HG03457 (cell line): ENCODE results near the gene CDH13.

Experiments
- ATAC-seq: cut with Tn5 transposase; IDR thresholded peaks from one replicate; pipeline ENCODE4 v1.9.1; 2021; ENCODE audit warnings: moderate number of reproducible peaks; ENCODE audit not compliant: unreplicated experiment

CDH13 gene

DNA sequence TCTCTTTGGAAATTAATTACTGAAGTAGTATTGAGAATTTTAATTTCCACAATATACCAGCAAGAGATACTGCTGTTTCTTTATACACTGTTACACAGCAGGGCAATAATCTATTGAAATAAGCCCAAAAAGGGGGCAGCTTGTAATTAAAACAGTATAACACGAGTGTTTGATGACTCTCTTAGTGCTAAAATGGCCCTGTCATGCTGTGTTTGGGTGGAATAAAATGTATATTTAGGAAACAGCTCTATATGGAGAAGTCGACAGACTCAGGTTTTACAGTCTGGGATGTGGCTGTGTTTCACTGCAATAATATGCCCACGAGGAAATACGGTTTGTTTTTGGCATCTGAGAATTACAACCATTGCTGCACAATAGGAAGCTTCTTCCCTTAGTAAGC, 643.3 kb downstream of the CDH13 start:
- no peak for ATAC-seq

DNA sequence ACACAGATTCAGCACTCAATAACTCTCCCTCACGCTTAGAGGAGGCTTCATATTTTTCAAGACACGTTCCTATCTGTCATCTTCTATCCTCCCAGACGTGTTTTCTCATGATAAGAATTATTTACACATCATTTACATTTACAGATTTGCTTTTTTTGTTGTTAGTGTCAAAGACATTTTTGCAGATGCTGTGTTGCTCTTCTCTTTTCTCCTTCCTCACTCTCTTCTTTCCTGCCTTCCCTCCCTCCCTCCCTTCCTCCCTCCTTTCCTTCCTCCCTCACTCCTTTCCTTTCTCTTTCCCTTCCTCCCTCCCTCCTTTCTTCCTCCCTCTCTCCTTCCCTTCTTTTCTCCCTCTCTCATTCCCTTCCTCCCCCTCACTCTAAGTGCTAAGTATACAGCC, 643.9 kb downstream of the CDH13 start:
- ATAC-seq, result no peak

DNA sequence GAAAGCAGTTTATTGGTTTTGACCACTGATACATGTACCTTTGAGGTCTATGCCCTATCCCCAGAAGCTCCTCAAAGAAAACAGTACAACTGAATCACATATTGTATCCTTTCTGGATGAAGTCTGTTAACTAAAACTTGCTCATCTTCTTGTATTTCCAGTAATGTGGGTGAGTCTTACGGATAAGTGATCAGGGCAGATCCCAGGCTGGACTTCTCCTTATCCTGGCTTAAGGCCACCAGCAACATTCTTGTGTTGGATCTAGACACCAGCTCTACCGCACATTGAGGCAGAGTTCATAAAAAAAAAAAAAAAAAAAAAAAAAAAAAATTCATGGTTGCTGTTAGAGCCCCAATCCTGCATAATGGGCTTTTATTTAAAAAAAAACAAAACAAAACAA, 644.4 kb downstream of the CDH13 start:
- ATAC-seq, result no peak

DNA sequence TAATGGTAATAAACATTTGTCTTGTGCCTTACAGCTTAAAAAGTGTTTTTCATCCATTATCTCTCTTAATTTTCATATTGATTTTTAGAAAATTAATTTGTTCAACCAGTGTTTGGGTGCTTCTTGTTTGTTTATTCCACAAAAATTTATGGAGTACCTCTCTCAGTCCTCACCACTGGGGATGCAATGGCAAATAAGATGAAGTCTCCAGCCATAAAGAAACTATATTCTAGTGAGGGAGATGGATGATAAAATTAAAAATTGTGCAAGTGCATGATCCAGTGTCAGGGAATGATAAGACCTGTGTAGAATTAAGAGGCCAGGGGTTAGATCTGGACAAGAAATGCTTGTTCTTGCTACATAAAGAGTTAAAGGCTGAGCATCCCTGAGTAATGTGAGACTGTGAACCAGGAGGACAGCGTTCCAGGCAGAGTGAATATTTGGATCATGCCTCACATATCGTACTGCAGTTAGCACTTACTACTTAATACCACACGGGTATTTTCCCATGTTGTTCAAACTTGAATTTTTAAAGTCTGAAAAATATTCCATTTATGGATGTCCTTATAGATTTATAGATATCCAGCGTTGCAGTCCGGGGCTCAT, 645.3 kb downstream of the CDH13 start:
- no peak for ATAC-seq

DNA sequence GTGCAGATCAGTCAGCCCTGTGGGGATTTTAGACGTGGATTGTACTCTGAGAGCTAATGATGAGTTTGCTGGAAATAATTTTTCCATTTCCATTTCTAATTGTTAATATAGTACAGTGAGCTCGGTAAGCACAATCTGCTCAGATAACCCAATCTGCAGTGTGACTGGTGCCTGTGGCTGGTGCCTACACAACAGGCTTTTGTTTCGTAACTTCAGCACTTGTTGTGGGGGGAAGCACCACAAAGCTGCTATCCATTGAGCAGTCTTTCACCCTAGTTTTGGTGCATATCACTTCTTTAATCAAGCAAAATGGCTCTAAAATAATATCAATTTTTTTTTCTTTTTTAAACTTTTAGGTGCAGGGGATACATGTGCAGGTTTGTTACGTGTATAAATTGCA, 646.1 kb downstream of the CDH13 start:
- no peak for ATAC-seq

DNA sequence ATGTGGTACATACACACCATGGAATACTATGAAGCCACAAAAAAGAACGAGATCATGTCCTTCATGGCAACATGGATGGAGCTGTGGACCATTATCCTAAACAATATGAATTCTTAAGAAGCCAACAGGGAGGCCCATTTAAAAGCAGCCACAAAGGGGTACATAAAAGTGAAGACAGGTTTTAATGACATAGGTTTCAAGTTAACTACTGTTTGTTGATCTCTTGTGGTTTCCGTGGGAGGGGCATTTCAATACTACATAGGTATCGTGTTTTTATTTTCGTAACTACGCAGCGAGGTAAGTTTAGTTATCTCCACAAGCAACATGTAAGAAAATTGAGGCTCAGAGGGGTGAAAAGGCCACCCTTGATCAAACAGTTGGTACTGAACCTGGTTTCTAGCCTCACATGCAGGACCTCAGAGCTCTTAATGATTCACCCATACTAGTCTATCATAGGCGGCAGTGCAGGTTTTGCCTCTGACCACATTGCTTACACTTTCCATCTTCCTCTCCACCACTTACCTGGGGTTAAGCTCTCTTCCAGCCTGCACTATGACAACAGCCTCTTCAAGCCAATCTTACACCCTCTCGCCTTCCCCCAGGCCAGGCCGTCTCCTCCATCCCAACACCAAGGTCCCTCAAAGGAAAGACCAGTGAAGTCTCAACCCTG, 646.9 kb downstream of the CDH13 start:
- ATAC-seq, result no peak

DNA sequence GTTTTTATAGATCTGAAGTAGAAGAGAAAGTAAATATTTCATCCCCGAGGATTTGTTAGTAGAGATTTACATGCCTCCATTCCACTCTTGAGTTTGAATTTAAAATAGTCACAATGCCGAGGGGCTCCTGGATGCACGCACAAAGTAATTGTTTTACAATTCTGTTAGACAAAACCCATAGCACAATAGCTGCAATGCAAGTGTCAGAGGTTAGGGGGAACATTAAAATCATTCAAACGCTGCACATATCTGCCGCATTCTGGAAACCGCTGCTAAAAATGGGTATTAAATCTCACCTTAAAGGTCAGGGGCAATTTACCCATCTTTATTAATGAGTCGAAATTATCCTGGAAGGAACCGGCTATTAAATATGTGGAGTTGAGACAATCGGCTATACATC, 652.5 kb downstream of the CDH13 start:
- no peak for ATAC-seq

DNA sequence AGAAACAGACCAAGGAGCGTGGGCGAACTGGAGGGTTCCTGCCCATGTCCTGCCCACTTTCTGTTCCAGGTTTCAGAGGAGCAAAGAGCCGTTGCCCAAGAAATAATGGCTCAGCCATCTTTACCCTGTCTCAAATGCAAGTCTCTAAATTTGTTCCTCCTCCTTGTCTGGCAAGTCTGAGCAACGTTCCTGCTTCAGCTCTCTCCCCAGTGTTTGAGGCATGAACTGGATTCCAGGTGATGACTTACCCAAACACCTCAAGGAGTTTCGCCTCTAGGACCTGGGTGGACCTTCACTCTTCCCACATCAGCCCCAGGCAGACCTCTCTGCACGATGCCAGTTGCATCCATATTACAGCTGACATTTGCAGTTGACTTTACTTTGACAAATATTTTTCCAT, 659.2 kb downstream of the CDH13 start:
- ATAC-seq, result no peak

DNA sequence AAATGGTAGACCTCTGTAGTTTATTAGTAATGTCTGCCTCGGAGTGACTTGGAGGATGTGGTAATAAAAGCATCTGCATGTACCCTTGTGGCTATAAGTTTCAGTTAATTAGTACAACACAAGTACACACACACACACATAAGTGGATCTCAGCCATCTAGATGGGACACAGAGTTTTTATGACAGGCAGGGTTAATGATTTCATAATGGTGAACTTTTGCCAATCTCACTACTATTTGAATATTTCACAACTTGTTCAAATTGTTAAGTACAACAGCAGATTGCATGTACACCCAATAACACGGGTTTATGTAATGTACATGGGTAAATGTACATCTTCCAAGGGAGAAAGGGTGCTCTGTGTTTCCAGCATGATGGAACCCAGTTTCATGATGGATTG, 669.7 kb downstream of the CDH13 start:
- no peak for ATAC-seq

DNA sequence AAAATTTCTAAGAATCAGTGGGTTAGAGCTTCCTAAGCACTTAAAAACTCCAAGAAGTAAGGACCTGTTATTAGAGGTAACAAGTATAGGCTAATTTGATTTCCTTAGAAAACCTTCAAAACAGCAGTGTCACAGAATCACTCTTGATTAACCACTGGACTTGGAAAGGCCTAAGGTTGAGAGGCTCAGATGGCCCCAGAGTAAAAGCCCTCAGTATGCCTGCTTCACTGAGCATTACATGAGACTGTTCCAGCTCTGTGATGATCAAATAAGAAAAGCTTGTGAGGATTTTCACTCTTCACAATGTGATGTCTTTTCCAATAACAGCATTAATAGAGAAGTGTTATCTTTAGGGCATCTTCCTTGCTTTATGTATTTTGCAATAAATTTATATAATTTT, 671.8 kb downstream of the CDH13 start:
- no peak for ATAC-seq

DNA sequence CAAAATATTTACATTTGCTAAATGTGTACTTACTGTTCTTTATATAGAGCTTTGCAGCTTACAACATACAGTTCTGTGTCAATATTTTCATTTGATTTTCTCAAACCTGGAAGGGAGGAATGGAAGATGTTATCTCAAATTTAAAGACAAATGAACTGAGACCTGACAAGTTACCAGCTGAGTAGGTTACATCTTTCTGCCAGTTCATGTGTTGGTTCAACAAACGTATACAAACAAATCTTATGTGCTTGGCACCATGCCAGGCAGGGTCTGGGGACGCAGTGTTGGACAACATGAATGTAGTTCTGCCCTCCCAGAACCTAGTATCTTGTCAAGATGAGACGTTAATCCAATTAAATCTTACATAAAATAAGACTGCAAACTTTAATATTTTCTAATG, 673.6 kb downstream of the CDH13 start:
- ATAC-seq, result no peak

DNA sequence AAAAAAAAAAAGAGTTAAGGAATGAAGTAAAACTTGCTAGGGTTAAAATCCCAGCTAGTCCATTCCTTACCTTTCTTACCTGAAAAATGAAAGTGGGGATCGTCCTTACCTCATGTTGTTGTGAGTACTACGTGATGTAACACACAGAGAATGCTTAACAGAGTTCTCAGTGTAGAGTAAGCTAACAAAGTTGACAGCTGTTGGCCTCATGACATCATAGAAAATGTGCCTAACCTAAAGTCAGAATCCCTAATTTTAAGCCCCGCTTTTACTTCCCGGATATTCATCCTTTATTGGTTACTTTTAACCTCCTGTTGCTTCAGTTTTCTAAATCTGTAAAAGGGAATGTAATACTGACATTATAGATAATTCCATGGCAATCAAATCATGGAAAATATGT, 675.2 kb downstream of the CDH13 start:
- ATAC-seq, result no peak

DNA sequence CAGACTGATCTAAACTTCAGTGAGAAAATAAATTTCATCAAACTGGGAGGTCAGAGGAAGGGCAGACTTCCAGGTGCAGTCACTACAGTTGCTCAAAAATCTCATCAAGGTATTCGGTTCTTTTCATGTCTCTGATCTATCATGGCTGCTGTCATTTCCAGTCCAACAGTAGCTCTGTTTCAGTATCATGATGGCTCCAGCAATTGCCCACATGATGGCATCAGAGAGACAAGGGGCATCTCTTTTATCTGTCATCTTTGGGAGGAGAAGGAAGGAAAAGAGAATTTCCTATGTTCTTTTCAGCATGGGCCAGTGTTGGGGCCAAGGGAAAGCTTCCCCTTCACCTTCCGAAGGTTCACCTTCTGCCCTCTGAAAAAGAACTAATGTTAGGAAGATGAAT, 676.1 kb downstream of the CDH13 start:
- no peak for ATAC-seq

DNA sequence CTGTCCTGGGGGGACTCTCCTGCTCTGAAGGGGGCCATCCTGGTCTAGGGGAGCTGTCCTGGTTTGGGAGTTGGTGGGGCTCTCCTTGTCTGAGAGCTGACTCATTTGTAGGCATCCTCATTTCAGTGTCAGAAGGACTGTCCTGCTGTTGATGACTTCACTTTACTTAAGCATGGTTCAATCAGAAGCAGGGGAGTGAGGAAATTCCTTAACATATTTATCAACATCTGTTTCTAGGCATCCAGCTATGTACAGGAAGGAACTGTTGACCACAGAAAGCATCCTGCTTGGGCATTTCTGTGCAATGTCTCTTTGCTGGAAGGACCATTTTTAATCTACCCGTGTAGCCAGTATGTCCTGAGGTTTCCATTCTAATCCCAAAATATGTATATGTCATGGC, 678.3 kb downstream of the CDH13 start:
- ATAC-seq, result no peak

DNA sequence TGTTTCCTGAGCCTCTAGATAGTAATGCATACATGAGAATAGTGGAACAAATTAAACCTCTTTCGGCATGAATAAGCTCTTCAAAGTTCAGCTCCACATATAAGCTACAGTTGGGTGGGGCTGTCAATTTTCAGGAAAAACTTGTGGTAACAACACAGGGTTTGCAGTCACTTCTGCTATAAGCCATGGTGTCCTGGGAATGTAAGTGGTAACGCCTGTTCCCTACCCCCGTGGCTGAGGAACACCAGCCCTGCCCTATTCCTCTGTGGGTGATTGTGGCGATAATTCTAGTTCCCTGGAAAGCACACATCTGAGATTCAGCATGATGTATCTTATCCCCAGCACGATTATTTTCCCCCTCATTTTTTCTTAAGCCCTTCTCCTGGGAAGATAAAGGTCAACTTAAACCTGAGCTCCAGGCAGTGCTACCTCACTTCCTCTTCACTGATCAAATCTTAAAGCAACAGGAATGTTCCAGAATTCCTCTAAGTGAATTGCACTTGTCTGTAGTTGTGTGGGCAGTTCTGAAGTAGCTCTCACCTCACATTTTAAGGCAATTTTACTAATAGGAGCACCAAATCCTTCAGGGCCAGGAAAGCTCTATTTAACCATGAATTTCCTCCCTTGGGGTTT, 680.3 kb downstream of the CDH13 start:
- no peak for ATAC-seq

DNA sequence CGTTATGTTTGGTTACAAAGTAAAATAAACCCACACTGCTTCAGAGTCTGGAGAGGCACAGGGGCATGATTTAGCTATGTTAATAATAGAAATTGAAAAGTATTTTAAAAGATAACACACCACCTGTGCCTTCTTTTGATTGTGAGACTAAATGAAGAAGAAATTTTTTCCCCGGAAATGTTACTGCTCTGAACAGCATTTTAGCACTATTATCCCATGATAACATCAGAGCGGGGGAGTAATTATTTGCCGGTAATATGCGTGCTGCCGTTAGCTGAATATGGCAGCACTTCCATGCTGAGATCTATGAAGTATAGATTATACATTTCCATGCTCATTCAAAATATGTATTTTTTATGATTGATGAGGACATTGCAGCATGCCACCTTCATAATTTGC, 680.8 kb downstream of the CDH13 start:
- no peak for ATAC-seq

DNA sequence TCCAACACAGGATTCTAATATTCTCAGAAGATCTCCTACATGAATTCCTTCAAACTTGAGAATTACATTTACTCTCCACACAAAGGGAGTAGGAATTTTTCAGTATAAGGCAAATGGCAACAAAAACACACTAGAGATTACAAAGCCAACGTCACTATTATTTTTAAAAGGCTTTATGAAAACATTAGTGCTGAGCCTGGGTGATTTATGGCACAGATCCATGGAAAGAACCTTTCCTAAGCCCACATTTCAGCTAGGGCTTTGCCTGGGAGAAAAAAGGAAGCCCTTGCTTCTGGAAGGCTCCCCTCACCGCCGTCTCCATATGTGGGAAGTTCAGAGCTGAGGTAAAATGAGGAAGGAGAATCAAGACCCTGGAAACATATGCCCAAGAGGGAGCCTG, 681.6 kb downstream of the CDH13 start:
- no peak for ATAC-seq

DNA sequence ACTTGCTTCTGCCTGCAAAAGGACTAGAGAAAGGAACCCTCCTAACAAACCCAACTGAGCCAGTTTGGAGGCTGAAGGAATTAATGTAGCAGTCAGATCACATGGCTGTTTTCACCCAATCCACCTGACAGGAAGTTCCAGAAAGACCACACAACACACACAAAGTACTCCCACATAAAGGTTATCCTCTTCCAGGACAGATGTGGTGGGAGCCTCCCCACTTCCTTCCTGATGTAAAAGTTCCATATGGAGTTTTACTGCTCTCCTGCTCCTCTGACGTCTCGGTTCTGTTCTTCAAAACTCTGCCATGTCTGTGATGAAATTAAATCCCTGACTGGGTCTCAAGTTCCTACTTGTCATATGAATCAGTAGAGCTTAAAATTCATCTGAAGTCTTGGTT, 684.0 kb downstream of the CDH13 start:
- no peak for ATAC-seq

DNA sequence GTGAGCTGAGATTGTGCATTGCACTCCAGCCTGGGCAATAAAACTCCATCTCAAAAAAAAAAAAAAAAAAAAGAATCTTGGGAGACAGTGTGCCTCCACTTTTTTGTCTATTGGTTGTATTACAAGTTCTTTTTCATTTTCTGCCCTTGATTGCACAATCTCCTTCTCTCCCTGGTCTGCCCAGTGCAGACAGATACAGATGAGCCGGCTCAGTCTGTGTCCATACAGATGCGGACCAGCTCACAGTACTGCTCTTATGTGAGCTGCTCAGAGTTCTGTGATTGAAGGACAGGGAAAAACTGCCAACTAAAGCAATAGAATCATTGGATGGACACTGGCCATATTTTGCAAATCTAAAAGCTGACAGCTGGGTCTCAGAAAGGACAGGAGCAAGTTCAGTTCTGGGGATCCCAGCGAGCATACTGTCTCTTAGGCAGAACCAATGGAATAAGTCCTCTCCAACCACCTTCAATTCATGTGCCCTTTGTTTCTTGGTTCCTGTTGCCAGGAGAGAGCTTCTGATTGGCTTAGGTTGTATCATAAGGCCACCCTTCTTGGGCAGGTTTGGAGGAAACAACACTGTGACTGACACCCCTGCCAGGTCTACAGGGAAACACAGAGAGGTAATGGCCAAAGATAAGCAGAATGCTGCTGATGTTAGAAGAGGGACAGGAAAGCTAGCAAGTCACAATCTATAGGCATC, 685.4 kb downstream of the CDH13 start:
- ATAC-seq, result no peak

DNA sequence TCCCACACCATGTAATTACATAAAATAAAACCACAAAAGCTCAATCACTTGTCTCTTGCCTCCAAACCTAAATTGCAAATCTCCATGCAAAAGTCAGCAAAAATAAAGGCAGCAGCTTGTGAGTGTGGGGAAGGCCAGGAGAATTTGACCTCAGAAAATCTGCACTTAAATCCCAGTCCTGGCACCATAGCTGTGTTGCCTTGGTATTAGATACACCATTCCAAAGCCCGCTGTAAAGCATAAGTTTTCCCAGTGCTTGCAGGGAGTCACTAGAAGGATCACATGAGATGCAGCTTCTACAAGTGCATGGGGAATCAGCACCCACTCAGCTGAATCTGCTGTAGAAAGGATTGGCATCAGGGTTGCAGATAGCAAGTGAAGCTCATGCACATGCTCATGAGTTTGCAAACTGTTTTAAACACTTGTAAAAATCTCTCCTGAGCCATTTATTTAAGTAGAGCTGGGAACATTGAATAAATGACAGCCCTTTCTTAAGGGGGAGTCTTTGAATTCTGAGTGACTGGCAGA, 686.0 kb downstream of the CDH13 start:
- no peak for ATAC-seq

DNA sequence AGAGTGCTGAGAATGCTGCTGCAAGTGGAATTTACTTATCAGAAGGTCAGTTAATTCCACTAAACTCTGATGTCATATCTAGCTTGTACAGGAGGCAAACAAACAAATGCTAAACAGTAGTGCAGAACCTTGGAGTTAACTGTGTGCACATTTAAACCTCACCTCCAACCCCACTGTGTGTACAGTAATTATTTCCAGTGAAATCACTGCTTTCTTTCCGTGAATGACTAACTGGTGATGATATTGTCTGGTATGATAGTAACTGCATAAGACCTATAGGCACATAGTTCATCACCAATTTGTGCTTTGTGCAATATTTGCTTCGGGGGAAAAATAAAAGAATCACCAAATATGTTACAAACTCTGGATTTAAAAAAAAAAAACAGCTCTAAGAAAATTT, 688.5 kb downstream of the CDH13 start:
- ATAC-seq, result no peak

DNA sequence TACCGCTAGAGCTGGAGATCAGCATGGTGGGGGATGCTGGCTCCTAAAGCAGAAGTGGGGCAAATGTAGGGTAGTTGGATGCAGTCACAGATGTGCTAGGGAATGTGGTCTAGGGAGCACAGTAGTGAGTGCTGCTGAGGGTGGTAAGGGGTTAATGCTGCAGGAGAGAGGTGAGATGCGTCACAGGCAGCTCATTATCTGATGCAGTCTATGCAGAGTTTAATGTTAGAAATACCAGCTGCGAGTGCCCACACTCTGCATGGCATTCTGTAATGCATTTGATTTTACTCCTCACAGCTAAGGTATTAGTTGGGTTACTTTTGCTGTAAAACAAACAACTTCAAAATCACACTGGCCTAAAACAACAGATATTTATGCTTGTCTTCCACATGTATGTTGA, 689.7 kb downstream of the CDH13 start:
- no peak for ATAC-seq
